Neural crest cell (in vitro differentiated cells): ENCODE measurements around the gene GRK5. TPM values are rescaled to one million over a fixed set of nuclear protein-coding genes. Genes with fewer than 3 reads are reported as not detected.

ENCODE experiments used
- DNase-seq: peaks from one replicate; pipeline ENCODE4 v3.0.0; 2021; ENCODE audit warnings: low read depth, mixed read lengths, low spot score
- H3K27ac Mint-ChIP-seq: one replicate; pipeline ENCODE4 v1.8.0; 2021; ENCODE audit warnings: mild to moderate bottlenecking, mixed read lengths; ENCODE audit not compliant: unreplicated experiment
- H3K27me3 Mint-ChIP-seq: 2 replicates; pipeline ENCODE4 v1.8.0; 2021; ENCODE audit warnings: low read depth, mild to moderate bottlenecking, mixed read lengths
- H3K36me3 Mint-ChIP-seq: 2 replicates; pipeline ENCODE4 v1.8.0; 2021; ENCODE audit warnings: low read depth, mild to moderate bottlenecking, mixed read lengths
- H3K4me1 Mint-ChIP-seq: 2 replicates; pipeline ENCODE4 v1.8.0; 2021; ENCODE audit warnings: mixed read lengths
- H3K4me3 Mint-ChIP-seq: one replicate; pipeline ENCODE4 v1.8.0; 2021; ENCODE audit warnings: mild to moderate bottlenecking, mixed read lengths
- H3K9me3 Mint-ChIP-seq: 2 replicates; pipeline ENCODE4 v1.8.0; 2021; ENCODE audit warnings: mixed read lengths
- total RNA-seq: library from RNA; stranded (reverse); gene quantifications from 2 replicates; pipeline ENCODE4 v1.2.1, GENCODE V29; 2021
- TF ChIP-seq, protein P1 (sequence below): fragments of 200-600 bp; sonication (generic); conservative IDR thresholded peaks from 2 replicates; pipeline ENCODE4 v1.5.0; 2021; ENCODE audit warnings: antibody characterized with exemption, mild to moderate bottlenecking

The GRK5 gene
- total RNA-seq, 1 donor from 2014 or later = 13.5 TPM

DNA sequence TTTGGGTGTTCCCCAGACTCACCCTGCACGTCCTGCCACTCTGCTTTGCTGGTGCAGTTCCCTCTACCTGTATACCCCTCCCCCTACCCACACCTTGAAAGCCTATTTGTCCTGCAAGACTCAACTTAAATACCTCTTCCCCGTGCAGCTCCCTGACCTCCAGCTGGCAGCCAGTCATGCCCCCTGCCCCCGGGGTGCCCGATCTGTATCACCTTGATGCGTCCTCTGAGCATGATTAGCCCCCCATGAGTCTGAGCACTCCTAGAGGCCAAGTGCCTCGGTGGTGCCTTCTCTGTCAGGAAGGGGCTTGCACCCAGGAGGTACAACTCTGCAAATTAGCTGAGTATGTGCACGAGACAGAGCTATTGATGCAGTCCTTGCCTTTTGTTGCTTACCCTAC is 240.1 kb downstream of the GRK5 start:
- TF ChIP-seq, protein P1, sequence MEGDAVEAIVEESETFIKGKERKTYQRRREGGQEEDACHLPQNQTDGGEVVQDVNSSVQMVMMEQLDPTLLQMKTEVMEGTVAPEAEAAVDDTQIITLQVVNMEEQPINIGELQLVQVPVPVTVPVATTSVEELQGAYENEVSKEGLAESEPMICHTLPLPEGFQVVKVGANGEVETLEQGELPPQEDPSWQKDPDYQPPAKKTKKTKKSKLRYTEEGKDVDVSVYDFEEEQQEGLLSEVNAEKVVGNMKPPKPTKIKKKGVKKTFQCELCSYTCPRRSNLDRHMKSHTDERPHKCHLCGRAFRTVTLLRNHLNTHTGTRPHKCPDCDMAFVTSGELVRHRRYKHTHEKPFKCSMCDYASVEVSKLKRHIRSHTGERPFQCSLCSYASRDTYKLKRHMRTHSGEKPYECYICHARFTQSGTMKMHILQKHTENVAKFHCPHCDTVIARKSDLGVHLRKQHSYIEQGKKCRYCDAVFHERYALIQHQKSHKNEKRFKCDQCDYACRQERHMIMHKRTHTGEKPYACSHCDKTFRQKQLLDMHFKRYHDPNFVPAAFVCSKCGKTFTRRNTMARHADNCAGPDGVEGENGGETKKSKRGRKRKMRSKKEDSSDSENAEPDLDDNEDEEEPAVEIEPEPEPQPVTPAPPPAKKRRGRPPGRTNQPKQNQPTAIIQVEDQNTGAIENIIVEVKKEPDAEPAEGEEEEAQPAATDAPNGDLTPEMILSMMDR = no peak
- Mint-ChIP-seq H3K27ac (no peak overlapping the region), H3K4me3 (no peak overlapping the region), H3K27me3 (no peaks in the 10 kb centered on the region), H3K4me1 (peaks cover 12% of the 10 kb centered on the region), H3K36me3 (no peaks in the 10 kb centered on the region), H3K9me3 (no peaks in the 10 kb centered on the region)
- no peak for DNase-seq

GRCh38 chr10:119447823-119448546 is 240.6 kb downstream of the GRK5 start:
- TF ChIP-seq, protein P1 = no peak
- Mint-ChIP-seq H3K9me3 (no peaks in the 10 kb centered on the region), H3K4me1 (peaks cover 7% of the 10 kb centered on the region), H3K27me3 (no peaks in the 10 kb centered on the region), H3K4me3 (no peak overlapping the region), H3K36me3 (no peaks in the 10 kb centered on the region), H3K27ac (no peak overlapping the region)
- no peak for DNase-seq

GRCh38 chr10:119448628-119449584 is 241.5 kb downstream of the GRK5 start:
- DNase-seq = no peak
- H3K4me1 Mint-ChIP-seq = peaks cover 6% of the 10 kb centered on the region
- H3K36me3 Mint-ChIP-seq = no peaks in the 10 kb centered on the region
- H3K9me3 Mint-ChIP-seq = no peaks in the 10 kb centered on the region
- TF ChIP-seq, protein P1 = no peak
- no peaks in the 10 kb centered on the region for H3K27me3 Mint-ChIP-seq
- no peak overlapping the region for H3K4me3 Mint-ChIP-seq
- no peak overlapping the region for H3K27ac Mint-ChIP-seq

- Mint-ChIP-seq H3K9me3 (no peaks in the 10 kb centered on the region), H3K4me1 (peaks cover 6% of the 10 kb centered on the region), H3K27ac (peak overlapping the region; percentile 47), H3K4me3 (no peak overlapping the region), H3K36me3 (no peaks in the 10 kb centered on the region), H3K27me3 (no peaks in the 10 kb centered on the region)
- no peak for DNase-seq
- TF ChIP-seq, protein P1 = no peak
These were observed 242.5 kb downstream of the GRK5 start for GRCh38 chr10:119449760-119450461.

GRCh38 chr10:119450606-119451299 is 243.4 kb downstream of the GRK5 start:
- TF ChIP-seq, protein P1 = no peak
- no peaks in the 10 kb centered on the region for H3K27me3 Mint-ChIP-seq
- no peak overlapping the region for H3K27ac Mint-ChIP-seq
- no peaks in the 10 kb centered on the region for H3K9me3 Mint-ChIP-seq
- H3K4me3 Mint-ChIP-seq = no peak overlapping the region
- H3K36me3 Mint-ChIP-seq = no peaks in the 10 kb centered on the region
- DNase-seq = no peak
- peaks cover 6% of the 10 kb centered on the region for H3K4me1 Mint-ChIP-seq
